Fibroblast of lung (primary cell): ENCODE results near the gene RANBP10. TPM values are rescaled to one million over a fixed set of nuclear protein-coding genes. Genes with fewer than 3 reads are reported as not detected.
"Not testable (repeated sequence)": the region's sequence is repeated elsewhere in the genome, so short reads cannot be mapped to it uniquely, and the experiment has no call there.

Source experiments
- DNase-seq, 2 donors: peaks; one replicate each; pipeline versions ENCODE4 v3.0.0 to v3.0.0-alpha.2; 2010; ENCODE audit warnings: low read depth in 2 of 2
- H2AFZ ChIP-seq: 2 replicates; pipeline ENCODE4 v1.5.1; 2012; ENCODE audit warnings: low read length, control low read depth, inconsistent platforms
- H3K27ac ChIP-seq: 2 replicates; pipeline ENCODE4 v1.5.1; 2011; ENCODE audit warnings: low read length, control low read depth; ENCODE audit not compliant: insufficient read depth
- H3K27me3 ChIP-seq: 2 replicates; pipeline ENCODE4 v1.5.1; 2011; ENCODE audit warnings: mild to moderate bottlenecking, low read length; ENCODE audit not compliant: control insufficient read depth, insufficient read depth
- H3K36me3 ChIP-seq: 2 replicates; pipeline ENCODE4 v1.5.1; 2011; ENCODE audit warnings: low read length; ENCODE audit not compliant: control insufficient read depth, insufficient read depth
- H3K4me1 ChIP-seq: 2 replicates; pipeline ENCODE4 v1.5.1; 2011; ENCODE audit warnings: low read length; ENCODE audit not compliant: control insufficient read depth, insufficient read depth; ENCODE audit errors: extremely low read depth
- H3K4me2 ChIP-seq: 2 replicates; pipeline ENCODE4 v1.5.1; 2011; ENCODE audit warnings: low read length, control low read depth; ENCODE audit not compliant: insufficient read depth; ENCODE audit errors: extremely low read depth
- H3K4me3 ChIP-seq, 4 experiments: fragments of 200-600 bp in 1 of 4; sonication (generic) in 1 of 4; replicated peaks in 1 of 4; 2 replicates each; pipeline ENCODE4 v1.5.1; 2011 to 2016; ENCODE audit warnings: low read length in 4 of 4, low read depth in 3 of 4, mild to moderate bottlenecking in 3 of 4, control low read depth in 2 of 4, inconsistent platforms in 1 of 4, mixed read lengths in 1 of 4; ENCODE audit not compliant: insufficient read depth in 1 of 4; ENCODE audit errors: control extremely low read depth in 1 of 4
- H3K79me2 ChIP-seq: 2 replicates; pipeline ENCODE4 v1.5.1; 2012; ENCODE audit warnings: mild to moderate bottlenecking, low read length, inconsistent platforms; ENCODE audit not compliant: control insufficient read depth, insufficient read depth
- H3K9ac ChIP-seq: 2 replicates; pipeline ENCODE4 v1.5.1; 2011; ENCODE audit warnings: mild to moderate bottlenecking, low read length, control low read depth; ENCODE audit not compliant: insufficient read depth
- H3K9me3 ChIP-seq: 2 replicates; pipeline ENCODE4 v1.5.1; 2012; ENCODE audit warnings: low read depth, low read length; ENCODE audit not compliant: control insufficient read depth, insufficient read depth
- H4K20me1 ChIP-seq: 2 replicates; pipeline ENCODE4 v1.5.1; 2011; ENCODE audit warnings: low read length; ENCODE audit not compliant: control insufficient read depth, insufficient read depth; ENCODE audit errors: extremely low read depth
- EZH2 ChIP-seq: IDR thresholded peaks from 2 replicates; pipeline ENCODE4 v1.5.1; 2012; ENCODE audit warnings: low read length, control low read depth, mild to moderate bottlenecking; ENCODE audit errors: missing control alignments
- polyA plus RNA-seq, 2 donors: library from polyadenylated mRNA; depleted of rRNA in 1 of 2; stranded (reverse) in 1 of 2; unstranded in 1 of 2; fragments of >200 nt; gene quantifications; 2 replicates each; pipeline ENCODE4 v1.2.1, GENCODE V29; 2011 to 2012; ENCODE audit warnings: missing spikeins in 1 of 2
- total RNA-seq: library from RNA; depleted of rRNA; stranded (reverse); fragments of >200 nt; gene quantifications from 2 replicates; pipeline ENCODE4 v1.2.1, GENCODE V29; 2014
- TF ChIP-seq, protein P1 (sequence below), 2 donors: IDR thresholded peaks in 1 of 2; conservative IDR thresholded peaks in 1 of 2; 1 replicate in 1 of 2; 2 replicates in 1 of 2; pipeline ENCODE4 v1.5.1; 2011 to 2012; ENCODE audit warnings: low read length in 2 of 2, control low read depth in 1 of 2, inconsistent platforms in 1 of 2, low read depth in 1 of 2, mild to moderate bottlenecking in 1 of 2

The RANBP10 gene
- total and polyA plus RNA-seq, 2 donors (not counting 1 experiment from before 2014, with no cell fraction given), result 4.6 to 7.1 TPM

DNA sequence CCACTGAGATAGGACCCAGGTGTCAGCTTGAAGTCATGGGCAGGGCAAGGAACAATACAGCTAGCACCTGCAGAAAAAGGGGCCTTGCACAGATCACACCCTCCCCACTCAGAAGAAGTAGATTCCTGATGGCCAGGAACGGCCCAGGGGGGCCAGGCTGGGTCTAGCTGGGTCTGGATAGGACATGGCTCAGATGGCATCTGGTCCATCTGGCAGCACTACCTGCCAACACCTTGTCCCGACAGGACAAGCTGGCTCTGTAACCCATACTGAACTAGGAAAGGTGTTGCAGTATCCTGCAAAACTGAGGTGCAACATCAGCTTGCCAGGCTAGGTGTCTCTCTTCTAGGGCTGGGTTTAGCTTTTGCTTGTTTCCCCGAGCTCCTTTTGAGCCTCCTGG, 48.4 kb downstream of the RANBP10 start:
- no peak overlapping the region for H3K4me3 ChIP-seq
- no peak overlapping the region for H3K4me2 ChIP-seq
- TF ChIP-seq EZH2, result no peak
- H3K9ac ChIP-seq, result no peak overlapping the region
- no peaks in the 10 kb centered on the region for H3K36me3 ChIP-seq
- no peaks in the 10 kb centered on the region for H3K79me2 ChIP-seq
- H3K27ac ChIP-seq, result no peak overlapping the region
- no peak for DNase-seq
- H3K9me3 ChIP-seq, result no peaks in the 10 kb centered on the region
- H4K20me1 ChIP-seq, result no peaks in the 10 kb centered on the region
- H3K4me1 ChIP-seq, result no peaks in the 10 kb centered on the region
- H2AFZ ChIP-seq, result no peak overlapping the region
- no peaks in the 10 kb centered on the region for H3K27me3 ChIP-seq

DNA sequence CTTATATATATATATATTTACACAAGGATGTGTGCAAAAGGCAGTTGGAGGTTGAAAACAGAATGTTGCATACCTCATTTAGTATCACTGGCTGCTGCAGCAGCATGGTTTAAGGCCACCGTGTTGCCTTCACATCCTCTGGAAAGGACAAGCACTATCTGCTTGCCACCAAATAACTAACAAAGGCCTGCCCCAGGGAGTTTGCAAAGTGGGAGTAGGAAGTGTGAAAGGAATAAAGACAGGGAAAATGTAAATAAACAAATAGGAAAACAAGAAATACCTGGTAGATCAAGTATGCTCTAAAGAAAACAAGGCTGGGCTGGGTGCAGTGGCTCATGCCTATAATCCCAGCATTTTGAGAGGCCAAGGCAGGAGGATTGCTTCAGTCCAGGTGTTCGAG, 53.7 kb downstream of the RANBP10 start:
- Histone ChIP-seq H3K27ac (no peak overlapping the region), H4K20me1 (no peaks in the 10 kb centered on the region), H3K79me2 (no peaks in the 10 kb centered on the region), H3K4me2 (no peak overlapping the region), H3K9ac (no peak overlapping the region), H3K4me1 (no peaks in the 10 kb centered on the region), H3K9me3 (no peaks in the 10 kb centered on the region), H2AFZ (no peak overlapping the region), H3K27me3 (no peaks in the 10 kb centered on the region), H3K36me3 (no peaks in the 10 kb centered on the region), H3K4me3 (no peak overlapping the region)
- DNase-seq, result no peak
- no peak for TF ChIP-seq EZH2
- TF ChIP-seq, protein P1, sequence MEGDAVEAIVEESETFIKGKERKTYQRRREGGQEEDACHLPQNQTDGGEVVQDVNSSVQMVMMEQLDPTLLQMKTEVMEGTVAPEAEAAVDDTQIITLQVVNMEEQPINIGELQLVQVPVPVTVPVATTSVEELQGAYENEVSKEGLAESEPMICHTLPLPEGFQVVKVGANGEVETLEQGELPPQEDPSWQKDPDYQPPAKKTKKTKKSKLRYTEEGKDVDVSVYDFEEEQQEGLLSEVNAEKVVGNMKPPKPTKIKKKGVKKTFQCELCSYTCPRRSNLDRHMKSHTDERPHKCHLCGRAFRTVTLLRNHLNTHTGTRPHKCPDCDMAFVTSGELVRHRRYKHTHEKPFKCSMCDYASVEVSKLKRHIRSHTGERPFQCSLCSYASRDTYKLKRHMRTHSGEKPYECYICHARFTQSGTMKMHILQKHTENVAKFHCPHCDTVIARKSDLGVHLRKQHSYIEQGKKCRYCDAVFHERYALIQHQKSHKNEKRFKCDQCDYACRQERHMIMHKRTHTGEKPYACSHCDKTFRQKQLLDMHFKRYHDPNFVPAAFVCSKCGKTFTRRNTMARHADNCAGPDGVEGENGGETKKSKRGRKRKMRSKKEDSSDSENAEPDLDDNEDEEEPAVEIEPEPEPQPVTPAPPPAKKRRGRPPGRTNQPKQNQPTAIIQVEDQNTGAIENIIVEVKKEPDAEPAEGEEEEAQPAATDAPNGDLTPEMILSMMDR (conservative IDR thresholded peaks at IDR 0.05 in 1 of 2, IDR thresholded peaks at IDR 0.05 in 1 of 2; ENCODE audit: low read depth in 1 of 2, low read length in 2 of 2), result no peak

DNA sequence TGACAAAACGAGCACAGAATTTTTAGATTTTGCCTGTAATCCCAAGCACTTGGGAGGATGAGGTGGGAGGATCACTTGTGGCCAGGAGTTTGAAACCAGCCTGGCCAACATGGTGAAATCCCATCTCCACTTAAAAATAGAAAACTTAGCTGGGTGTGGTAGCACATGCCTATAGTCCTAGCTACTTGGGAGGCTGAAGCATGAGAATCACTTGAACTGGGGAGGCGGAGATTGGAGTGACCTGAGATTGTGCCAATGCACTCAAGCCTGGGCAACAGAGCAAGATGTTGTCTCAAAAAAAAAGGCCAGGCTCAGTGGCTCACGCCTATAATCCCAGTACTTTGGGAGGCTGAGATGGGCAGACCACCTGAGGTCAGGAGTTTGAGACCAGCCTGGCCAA, 55.0 kb downstream of the RANBP10 start:
- H2AFZ ChIP-seq, H3K27me3 ChIP-seq, H3K9me3 ChIP-seq, H3K79me2 ChIP-seq, DNase-seq, H3K4me1 ChIP-seq, H3K36me3 ChIP-seq, H3K4me3 ChIP-seq, H3K27ac ChIP-seq, H4K20me1 ChIP-seq, H3K4me2 ChIP-seq, H3K9ac ChIP-seq: not testable (repeated sequence)

DNA sequence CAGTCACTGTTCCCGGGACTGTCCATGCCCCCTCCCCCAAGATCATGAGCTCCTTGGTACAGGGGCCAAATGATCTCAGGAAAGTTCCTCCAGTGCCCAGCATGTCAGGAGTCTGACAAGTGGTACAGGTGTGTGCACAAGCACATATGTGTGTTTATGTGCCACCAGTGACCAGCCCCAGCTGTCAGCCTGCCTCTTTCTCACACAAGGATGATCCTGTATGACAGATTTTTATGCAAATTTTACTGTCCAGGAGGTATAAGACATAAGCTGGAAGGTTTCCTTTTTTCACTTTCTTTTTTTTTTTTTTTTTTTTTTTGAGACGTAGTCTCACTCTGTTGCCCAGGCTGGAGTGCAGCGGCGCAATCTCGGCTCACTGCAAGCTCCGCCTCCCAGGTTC, 55.9 kb downstream of the RANBP10 start:
- H3K4me1 ChIP-seq, result no peaks in the 10 kb centered on the region
- no peaks in the 10 kb centered on the region for H4K20me1 ChIP-seq
- no peak overlapping the region for H2AFZ ChIP-seq
- H3K9ac ChIP-seq, result no peak overlapping the region
- no peak overlapping the region for H3K4me2 ChIP-seq
- no peaks in the 10 kb centered on the region for H3K36me3 ChIP-seq
- TF ChIP-seq EZH2, result no peak
- TF ChIP-seq, protein P1 (conservative IDR thresholded peaks at IDR 0.05 in 1 of 2, IDR thresholded peaks at IDR 0.05 in 1 of 2; ENCODE audit: low read depth in 1 of 2, low read length in 2 of 2), result no peak
- no peaks in the 10 kb centered on the region for H3K27me3 ChIP-seq
- H3K79me2 ChIP-seq, result no peaks in the 10 kb centered on the region
- H3K4me3 ChIP-seq, result no peak overlapping the region
- no peak overlapping the region for H3K27ac ChIP-seq
- DNase-seq, result no peak
- H3K9me3 ChIP-seq, result no peaks in the 10 kb centered on the region
